Measurements from ENCODE around the gene MACROD1. TPM values are rescaled to one million over a fixed set of nuclear protein-coding genes. Genes with fewer than 3 reads are reported as not detected.

MACROD1 gene
- total RNA-seq, 1 donor from 2014 or later, result 20.6 TPM

DNA sequence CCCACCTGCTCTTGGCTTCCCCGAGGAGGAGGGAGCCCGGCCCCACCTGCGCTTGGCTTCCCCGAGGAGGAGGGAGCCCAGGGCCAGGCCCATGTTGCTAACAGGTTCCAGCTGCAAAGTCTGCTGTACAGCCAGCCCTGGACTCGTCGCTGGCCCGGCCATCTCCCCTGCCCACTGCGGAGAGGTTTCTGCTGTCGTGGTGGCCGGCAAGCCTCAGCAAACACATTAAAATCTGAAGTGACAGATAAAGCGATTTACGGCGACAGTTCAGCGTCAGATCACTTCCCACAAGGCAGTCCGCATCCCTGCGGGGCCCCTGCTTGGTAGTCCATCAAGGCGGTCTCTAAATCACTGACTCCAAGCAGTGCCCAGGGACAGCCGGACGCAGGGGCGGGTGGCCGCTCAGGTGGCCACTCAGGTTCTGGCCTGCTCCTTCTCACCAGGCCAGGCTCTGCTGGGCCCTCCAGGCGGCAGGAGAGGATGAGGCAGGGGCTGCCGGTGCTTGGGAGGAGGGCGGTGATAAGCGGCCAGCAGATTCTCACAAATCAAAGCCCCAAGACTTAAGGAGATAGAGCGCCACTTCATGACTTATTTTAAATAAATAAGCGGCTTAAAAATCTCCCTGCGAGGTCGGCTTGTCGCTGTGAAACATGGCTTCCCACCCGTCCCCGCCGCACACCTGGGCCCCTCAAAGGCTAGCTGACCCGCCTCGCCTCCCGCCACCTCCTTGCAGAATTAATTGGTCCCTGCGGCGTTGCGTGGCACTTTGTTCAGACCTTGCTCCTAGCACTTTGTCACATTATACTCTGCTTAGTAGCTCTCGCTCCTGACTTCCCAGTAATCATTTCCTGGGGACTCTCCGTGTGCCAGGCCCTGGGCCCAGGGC lies 21.1 kb downstream of the MACROD1 start:
- Mint-ChIP-seq H3K27me3 (ENCODE audit: low read depth) (no peaks in the 10 kb centered on the region), H3K4me1 (ENCODE audit: low read depth) (peaks cover 3% of the 10 kb centered on the region)
- TF ChIP-seq, protein P1, sequence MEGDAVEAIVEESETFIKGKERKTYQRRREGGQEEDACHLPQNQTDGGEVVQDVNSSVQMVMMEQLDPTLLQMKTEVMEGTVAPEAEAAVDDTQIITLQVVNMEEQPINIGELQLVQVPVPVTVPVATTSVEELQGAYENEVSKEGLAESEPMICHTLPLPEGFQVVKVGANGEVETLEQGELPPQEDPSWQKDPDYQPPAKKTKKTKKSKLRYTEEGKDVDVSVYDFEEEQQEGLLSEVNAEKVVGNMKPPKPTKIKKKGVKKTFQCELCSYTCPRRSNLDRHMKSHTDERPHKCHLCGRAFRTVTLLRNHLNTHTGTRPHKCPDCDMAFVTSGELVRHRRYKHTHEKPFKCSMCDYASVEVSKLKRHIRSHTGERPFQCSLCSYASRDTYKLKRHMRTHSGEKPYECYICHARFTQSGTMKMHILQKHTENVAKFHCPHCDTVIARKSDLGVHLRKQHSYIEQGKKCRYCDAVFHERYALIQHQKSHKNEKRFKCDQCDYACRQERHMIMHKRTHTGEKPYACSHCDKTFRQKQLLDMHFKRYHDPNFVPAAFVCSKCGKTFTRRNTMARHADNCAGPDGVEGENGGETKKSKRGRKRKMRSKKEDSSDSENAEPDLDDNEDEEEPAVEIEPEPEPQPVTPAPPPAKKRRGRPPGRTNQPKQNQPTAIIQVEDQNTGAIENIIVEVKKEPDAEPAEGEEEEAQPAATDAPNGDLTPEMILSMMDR (IDR thresholded peaks at IDR 0.05), result no peak

DNA sequence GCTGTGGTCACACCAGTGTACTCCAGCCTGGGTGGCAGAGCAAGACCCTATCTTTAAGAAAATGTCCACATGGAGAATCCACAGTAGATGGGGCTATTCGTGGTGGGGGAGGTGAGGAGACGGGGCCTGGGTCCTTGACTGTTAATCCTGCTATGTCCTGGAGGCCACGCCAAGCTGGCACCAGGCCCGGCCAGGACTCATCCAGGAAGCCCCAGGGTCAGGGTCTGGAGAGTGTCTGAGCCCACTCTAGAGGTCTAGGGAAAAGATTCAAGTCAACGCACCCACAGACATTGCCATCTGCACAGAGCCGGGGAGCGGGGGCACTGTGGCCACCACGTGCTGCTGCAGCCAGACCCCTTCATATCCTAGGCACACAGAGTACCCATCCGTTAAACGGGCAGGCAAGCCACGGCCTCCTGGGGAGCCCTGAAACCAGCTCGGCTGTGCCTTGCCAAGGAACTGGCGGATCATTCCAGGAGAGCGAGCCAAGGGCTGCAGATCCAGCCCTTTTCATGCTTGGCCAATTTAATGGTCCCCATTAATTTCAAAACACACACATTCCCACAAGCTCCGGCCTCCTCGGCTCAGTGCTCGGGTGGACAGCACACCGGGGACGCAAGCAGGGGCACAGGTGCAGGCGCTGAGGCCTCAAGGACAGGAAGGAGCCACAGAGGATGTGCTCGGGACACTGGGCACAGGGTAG lies 24.7 kb downstream of the MACROD1 start:
- Mint-ChIP-seq H3K27me3 (ENCODE audit: low read depth) (no peaks in the 10 kb centered on the region), H3K9me3 (ENCODE audit: low read depth) (no peaks in the 10 kb centered on the region), H3K36me3 (ENCODE audit: low read depth) (no peaks in the 10 kb centered on the region), H3K27ac (ENCODE audit: unreplicated experiment) (no peak overlapping the region), H3K4me1 (ENCODE audit: low read depth) (no peaks in the 10 kb centered on the region), H3K4me3 (ENCODE audit: unreplicated experiment) (no peak overlapping the region)
- DNase-seq (ENCODE audit: low spot score), result no peak
- TF ChIP-seq, protein P1 (IDR thresholded peaks at IDR 0.05), result no peak

More for the DNA sequence above, 21.1 kb downstream of the MACROD1 start:
- Mint-ChIP-seq H3K9me3 (ENCODE audit: low read depth) (no peaks in the 10 kb centered on the region), H3K4me3 (ENCODE audit: unreplicated experiment) (no peak overlapping the region), H3K36me3 (ENCODE audit: low read depth) (no peaks in the 10 kb centered on the region), H3K27ac (ENCODE audit: unreplicated experiment) (no peak overlapping the region)
- DNase-seq (ENCODE audit: low spot score), result no peak

DNA sequence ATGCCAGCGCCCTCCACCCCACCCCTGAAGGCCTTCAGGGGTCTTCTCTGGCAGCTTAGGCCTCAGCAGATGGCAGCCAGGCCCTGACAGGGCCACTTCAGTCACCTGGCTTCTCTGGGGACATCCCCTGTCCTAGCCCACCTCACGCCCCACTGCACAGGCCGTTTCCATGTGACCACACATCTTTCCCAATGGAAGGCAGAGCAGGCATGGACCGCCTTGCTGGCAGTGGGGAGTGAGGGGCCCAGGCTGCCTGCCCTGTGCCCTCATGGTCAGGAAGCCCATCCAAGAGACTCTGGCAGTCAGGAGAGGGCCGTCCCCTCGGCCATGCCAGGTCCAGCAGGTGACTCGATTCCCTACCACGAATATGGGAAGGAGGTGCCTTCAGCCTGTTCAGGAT lies 25.8 kb downstream of the MACROD1 start:
- H3K36me3 Mint-ChIP-seq (ENCODE audit: low read depth), result no peaks in the 10 kb centered on the region
- no peaks in the 10 kb centered on the region for H3K27me3 Mint-ChIP-seq (ENCODE audit: low read depth)
- H3K27ac Mint-ChIP-seq (ENCODE audit: unreplicated experiment), result no peak overlapping the region
- no peak overlapping the region for H3K4me3 Mint-ChIP-seq (ENCODE audit: unreplicated experiment)
- no peaks in the 10 kb centered on the region for H3K4me1 Mint-ChIP-seq (ENCODE audit: low read depth)
- TF ChIP-seq, protein P1 (IDR thresholded peaks at IDR 0.05), result no peak
- DNase-seq (ENCODE audit: low spot score), result no peak
- no peaks in the 10 kb centered on the region for H3K9me3 Mint-ChIP-seq (ENCODE audit: low read depth)

DNA sequence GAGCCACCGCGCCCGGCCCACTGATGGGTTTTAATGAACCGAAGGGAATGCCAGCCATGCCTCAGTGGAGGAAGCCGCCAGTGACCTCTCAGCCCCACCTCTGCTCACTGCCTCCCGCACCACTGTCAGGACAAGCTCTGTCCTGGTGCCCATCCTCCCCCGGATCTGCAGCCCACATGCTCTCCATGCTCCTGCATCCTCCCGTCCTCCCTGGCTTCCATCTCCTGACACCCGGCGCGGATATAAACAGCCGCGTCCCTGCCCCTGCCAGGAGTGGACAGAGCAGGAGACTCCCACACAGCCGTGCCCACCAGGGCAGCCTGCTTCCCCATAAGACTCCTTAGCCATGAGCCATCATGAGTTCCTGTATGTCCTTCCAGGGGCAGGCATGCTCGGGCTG lies 26.9 kb downstream of the MACROD1 start:
- Mint-ChIP-seq H3K4me1 (ENCODE audit: low read depth) (no peaks in the 10 kb centered on the region), H3K9me3 (ENCODE audit: low read depth) (no peaks in the 10 kb centered on the region), H3K4me3 (ENCODE audit: unreplicated experiment) (no peak overlapping the region), H3K27ac (ENCODE audit: unreplicated experiment) (no peak overlapping the region), H3K27me3 (ENCODE audit: low read depth) (no peaks in the 10 kb centered on the region), H3K36me3 (ENCODE audit: low read depth) (no peaks in the 10 kb centered on the region)
- no peak for DNase-seq (ENCODE audit: low spot score)
- TF ChIP-seq, protein P1 (IDR thresholded peaks at IDR 0.05), result no peak

DNA sequence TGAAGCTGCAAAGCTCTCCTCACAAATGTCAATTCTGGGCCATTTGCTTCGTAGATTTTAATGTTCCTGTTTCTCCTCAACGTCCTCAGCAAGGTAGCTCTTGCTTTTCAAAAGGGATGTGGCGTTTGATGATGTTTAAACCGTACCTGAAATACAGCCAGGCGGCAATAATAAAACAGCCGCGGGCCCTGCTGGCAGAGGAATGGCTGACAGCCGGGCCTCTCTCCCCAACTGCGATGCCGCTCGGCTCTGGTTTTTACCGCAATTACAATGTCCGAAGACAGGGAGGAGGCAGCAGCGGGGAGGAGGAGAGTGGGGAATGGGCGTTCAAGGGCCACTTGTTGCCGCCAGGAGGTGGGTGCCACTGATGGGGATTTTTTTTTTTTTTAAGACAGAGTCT lies 27.5 kb downstream of the MACROD1 start:
- TF ChIP-seq, protein P1 (IDR thresholded peaks at IDR 0.05), result no peak
- DNase-seq (ENCODE audit: low spot score), result no peak
- H3K27ac Mint-ChIP-seq (ENCODE audit: unreplicated experiment), result no peak overlapping the region
- no peak overlapping the region for H3K4me3 Mint-ChIP-seq (ENCODE audit: unreplicated experiment)
- no peaks in the 10 kb centered on the region for H3K27me3 Mint-ChIP-seq (ENCODE audit: low read depth)
- H3K9me3 Mint-ChIP-seq (ENCODE audit: low read depth), result no peaks in the 10 kb centered on the region
- no peaks in the 10 kb centered on the region for H3K36me3 Mint-ChIP-seq (ENCODE audit: low read depth)
- H3K4me1 Mint-ChIP-seq (ENCODE audit: low read depth), result no peaks in the 10 kb centered on the region

All from chondrocyte (in vitro differentiated cells).